GM21515 (cell line): ENCODE results near the gene MSANTD1.
"Not testable (repeated sequence)": the region's sequence is repeated elsewhere in the genome, so short reads cannot be mapped to it uniquely, and the experiment has no call there.

ENCODE experiments used
- ATAC-seq: cut with Tn5 transposase; IDR thresholded peaks from one replicate; pipeline ENCODE4 v1.9.1; 2021; ENCODE audit not compliant: unreplicated experiment

Gene MSANTD1

GRCh38 chr4:3299976-3300671 lies 51.2 kb downstream of the MSANTD1 start:
- ATAC-seq: no peak

GRCh38 chr4:3300882-3301281 lies 51.9 kb downstream of the MSANTD1 start:
- not testable (repeated sequence) for ATAC-seq

- ATAC-seq: no peak
These were observed 52.7 kb downstream of the MSANTD1 start for GRCh38 chr4:3301450-3302172.

- no peak for ATAC-seq
These were observed 53.3 kb downstream of the MSANTD1 start for GRCh38 chr4:3302173-3302785.

- ATAC-seq: no peak
These were observed 54.0 kb downstream of the MSANTD1 start for GRCh38 chr4:3302786-3303564.

GRCh38 chr4:3303565-3303824 lies 54.5 kb downstream of the MSANTD1 start:
- ATAC-seq: no peak

- no peak for ATAC-seq
These were observed 55.2 kb downstream of the MSANTD1 start for GRCh38 chr4:3303923-3304710.

GRCh38 chr4:3304831-3305609 lies 56.1 kb downstream of the MSANTD1 start:
- ATAC-seq: no peak

- no peak for ATAC-seq
These were observed 56.8 kb downstream of the MSANTD1 start for GRCh38 chr4:3305610-3306371.
